ENCODE data around the gene MRPL1. TPM values are rescaled to one million over a fixed set of nuclear protein-coding genes. Genes with fewer than 3 reads are reported as not detected.

MRPL1 gene
- total and polyA plus RNA-seq, 2 of the 13 experiments (the other 11 are each of a cell fraction or from before 2014, with no cell fraction given), result 23.3 to 61.5 TPM

DNA sequence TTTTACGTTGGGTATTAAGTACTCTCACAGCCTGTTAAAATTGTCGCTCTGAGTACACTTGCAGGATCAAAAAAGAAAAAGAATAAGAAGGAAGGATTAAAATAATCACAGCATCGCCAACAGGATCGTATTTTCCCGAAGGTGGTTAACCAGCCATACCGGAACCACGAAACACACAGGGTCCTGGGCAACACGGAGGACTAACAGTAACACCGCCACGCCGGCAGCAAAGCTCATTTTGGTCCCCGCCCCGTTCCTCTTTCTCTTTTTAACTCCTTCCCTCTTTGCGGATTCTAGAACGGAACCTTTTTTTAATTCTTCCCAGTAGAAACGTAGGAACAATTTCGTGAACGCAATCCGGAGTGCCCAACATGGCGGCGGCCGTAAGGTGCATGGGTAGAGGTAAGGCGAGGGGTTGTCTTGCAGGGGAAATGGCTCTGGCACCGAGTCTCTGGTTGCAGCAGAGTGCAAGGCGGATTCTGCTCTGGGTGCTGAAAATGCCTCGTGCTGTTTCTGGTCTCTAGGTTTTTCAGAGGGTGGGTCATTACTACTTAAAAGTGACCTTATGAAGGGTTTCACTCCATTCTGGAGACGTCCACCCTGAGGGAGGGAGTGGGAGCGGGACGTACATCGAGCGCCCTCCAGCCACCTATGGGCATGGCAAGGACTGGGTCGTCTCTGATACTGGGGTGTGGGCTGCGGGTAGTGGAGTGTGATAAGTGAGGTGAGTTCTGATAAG, at the start of gene MRPL1 (continued):
- TF ChIP-seq MTA1 (CRISPR knock-in tag; IDR thresholded peaks at IDR 0.05; ENCODE audit: borderline replicate concordance) (0 out of 2 replicates have a peak, but pooled peaks have one; percentile 41), PHF21A (CRISPR knock-in tag; IDR thresholded peaks at IDR 0.05) (peak; percentile 88), CBFB (CRISPR knock-in tag; IDR thresholded peaks at IDR 0.05) (peak; percentile 81; the same call in 1 of the 2 replicates), ZNF775 (CRISPR knock-in tag; IDR thresholded peaks at IDR 0.05; ENCODE audit: borderline replicate concordance) (0 out of 2 replicates have a peak, but pooled peaks have one; percentile 61), ZFP82 (CRISPR knock-in tag; IDR thresholded peaks at IDR 0.05; ENCODE audit: borderline replicate concordance) (peak; percentile 23; the same call in 1 of the 2 replicates), RAD51 (IDR thresholded peaks at IDR 0.05; ENCODE audit: borderline replicate concordance) (no peak), FOSL2 (CRISPR knock-in tag; IDR thresholded peaks at IDR 0.05) (peak; percentile 68), ZNF781 (CRISPR knock-in tag; IDR thresholded peaks at IDR 0.05; ENCODE audit: borderline replicate concordance, not compliant biosample characterization) (peak; percentile 80), REPIN1 (CRISPR knock-in tag; IDR thresholded peaks at IDR 0.05; ENCODE audit: borderline replicate concordance, low read depth) (peak; percentile 95), NRL (CRISPR knock-in tag; IDR thresholded peaks at IDR 0.05; ENCODE audit: borderline replicate concordance) (peak; percentile 76; the same call in 1 of the 2 replicates), HNF4A (CRISPR knock-in tag; IDR thresholded peaks at IDR 0.05) (no peak), NFKB2 (CRISPR knock-in tag; IDR thresholded peaks at IDR 0.05; ENCODE audit: borderline replicate concordance) (peak; percentile 85; the same call in 1 of the 2 replicates), GFI1 (CRISPR knock-in tag; IDR thresholded peaks at IDR 0.05; ENCODE audit: borderline replicate concordance) (peak; percentile 65; the same call in 1 of the 2 replicates), FOXA1 (IDR thresholded peaks at IDR 0.05) (no peak), FOXA1 (CRISPR knock-in tag; IDR thresholded peaks at IDR 0.05) (peak; percentile 69), ZNF670 (CRISPR knock-in tag; IDR thresholded peaks at IDR 0.05; ENCODE audit: borderline replicate concordance) (peak; percentile 75; the same call in 1 of the 2 replicates), KDM5A (IDR thresholded peaks at IDR 0.05; ENCODE audit: borderline replicate concordance, low read length) (peak; percentile 98), ARNTL (CRISPR knock-in tag; IDR thresholded peaks at IDR 0.05) (peak; percentile 59), ZNF652 (CRISPR knock-in tag; IDR thresholded peaks at IDR 0.05; ENCODE audit: borderline replicate concordance, low read depth) (peak; percentile 96), RFXANK (CRISPR knock-in tag; IDR thresholded peaks at IDR 0.05) (peak; percentile 93)
- TF ChIP-seq, protein P1, sequence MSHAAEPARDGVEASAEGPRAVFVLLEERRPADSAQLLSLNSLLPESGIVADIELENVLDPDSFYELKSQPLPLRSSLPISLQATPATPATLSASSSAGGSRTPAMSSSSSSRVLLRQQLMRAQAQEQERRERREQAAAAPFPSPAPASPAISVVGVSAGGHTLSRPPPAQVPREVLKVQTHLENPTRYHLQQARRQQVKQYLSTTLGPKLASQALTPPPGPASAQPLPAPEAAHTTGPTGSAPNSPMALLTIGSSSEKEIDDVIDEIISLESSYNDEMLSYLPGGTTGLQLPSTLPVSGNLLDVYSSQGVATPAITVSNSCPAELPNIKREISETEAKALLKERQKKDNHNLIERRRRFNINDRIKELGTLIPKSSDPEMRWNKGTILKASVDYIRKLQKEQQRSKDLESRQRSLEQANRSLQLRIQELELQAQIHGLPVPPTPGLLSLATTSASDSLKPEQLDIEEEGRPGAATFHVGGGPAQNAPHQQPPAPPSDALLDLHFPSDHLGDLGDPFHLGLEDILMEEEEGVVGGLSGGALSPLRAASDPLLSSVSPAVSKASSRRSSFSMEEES (CRISPR knock-in tag; IDR thresholded peaks at IDR 0.05), result peak; percentile 59; the same call in 1 of the 2 replicates
- TF ChIP-seq, protein P2, sequence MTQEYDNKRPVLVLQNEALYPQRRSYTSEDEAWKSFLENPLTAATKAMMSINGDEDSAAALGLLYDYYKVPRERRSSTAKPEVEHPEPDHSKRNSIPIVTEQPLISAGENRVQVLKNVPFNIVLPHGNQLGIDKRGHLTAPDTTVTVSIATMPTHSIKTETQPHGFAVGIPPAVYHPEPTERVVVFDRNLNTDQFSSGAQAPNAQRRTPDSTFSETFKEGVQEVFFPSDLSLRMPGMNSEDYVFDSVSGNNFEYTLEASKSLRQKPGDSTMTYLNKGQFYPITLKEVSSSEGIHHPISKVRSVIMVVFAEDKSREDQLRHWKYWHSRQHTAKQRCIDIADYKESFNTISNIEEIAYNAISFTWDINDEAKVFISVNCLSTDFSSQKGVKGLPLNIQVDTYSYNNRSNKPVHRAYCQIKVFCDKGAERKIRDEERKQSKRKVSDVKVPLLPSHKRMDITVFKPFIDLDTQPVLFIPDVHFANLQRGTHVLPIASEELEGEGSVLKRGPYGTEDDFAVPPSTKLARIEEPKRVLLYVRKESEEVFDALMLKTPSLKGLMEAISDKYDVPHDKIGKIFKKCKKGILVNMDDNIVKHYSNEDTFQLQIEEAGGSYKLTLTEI (CRISPR knock-in tag; conservative IDR thresholded peaks at IDR 0.05), result no peak
- TF ChIP-seq, protein P3, sequence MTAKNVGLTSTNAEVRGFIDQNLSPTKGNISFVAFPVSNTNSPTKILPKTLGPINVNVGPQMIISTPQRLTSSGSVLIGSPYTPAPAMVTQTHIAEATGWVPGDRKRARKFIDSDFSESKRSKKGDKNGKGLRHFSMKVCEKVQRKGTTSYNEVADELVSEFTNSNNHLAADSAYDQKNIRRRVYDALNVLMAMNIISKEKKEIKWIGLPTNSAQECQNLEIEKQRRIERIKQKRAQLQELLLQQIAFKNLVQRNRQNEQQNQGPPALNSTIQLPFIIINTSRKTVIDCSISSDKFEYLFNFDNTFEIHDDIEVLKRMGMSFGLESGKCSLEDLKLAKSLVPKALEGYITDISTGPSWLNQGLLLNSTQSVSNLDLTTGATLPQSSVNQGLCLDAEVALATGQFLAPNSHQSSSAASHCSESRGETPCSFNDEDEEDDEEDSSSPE (CRISPR knock-in tag; IDR thresholded peaks at IDR 0.05), result peak; percentile 53; the same call in 1 of the 2 replicates
- TF ChIP-seq, protein P4, sequence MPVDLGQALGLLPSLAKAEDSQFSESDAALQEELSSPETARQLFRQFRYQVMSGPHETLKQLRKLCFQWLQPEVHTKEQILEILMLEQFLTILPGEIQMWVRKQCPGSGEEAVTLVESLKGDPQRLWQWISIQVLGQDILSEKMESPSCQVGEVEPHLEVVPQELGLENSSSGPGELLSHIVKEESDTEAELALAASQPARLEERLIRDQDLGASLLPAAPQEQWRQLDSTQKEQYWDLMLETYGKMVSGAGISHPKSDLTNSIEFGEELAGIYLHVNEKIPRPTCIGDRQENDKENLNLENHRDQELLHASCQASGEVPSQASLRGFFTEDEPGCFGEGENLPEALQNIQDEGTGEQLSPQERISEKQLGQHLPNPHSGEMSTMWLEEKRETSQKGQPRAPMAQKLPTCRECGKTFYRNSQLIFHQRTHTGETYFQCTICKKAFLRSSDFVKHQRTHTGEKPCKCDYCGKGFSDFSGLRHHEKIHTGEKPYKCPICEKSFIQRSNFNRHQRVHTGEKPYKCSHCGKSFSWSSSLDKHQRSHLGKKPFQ (CRISPR knock-in tag; IDR thresholded peaks at IDR 0.05; ENCODE audit: insufficient replicate concordance), result peak; percentile 37
